HG03565 (cell line): ENCODE results near the gene CNTD1.
"Not testable (repeated sequence)": the region's sequence is repeated elsewhere in the genome, so short reads cannot be mapped to it uniquely, and the experiment has no call there.

ENCODE experiments used
- ATAC-seq: cut with Tn5 transposase; IDR thresholded peaks from one replicate; pipeline ENCODE4 v1.9.1; 2021; ENCODE audit warnings: mild to moderate bottlenecking, moderate library complexity; ENCODE audit not compliant: unreplicated experiment

The CNTD1 gene, protein sequence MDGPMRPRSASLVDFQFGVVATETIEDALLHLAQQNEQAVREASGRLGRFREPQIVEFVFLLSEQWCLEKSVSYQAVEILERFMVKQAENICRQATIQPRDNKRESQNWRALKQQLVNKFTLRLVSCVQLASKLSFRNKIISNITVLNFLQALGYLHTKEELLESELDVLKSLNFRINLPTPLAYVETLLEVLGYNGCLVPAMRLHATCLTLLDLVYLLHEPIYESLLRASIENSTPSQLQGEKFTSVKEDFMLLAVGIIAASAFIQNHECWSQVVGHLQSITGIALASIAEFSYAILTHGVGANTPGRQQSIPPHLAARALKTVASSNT

DNA sequence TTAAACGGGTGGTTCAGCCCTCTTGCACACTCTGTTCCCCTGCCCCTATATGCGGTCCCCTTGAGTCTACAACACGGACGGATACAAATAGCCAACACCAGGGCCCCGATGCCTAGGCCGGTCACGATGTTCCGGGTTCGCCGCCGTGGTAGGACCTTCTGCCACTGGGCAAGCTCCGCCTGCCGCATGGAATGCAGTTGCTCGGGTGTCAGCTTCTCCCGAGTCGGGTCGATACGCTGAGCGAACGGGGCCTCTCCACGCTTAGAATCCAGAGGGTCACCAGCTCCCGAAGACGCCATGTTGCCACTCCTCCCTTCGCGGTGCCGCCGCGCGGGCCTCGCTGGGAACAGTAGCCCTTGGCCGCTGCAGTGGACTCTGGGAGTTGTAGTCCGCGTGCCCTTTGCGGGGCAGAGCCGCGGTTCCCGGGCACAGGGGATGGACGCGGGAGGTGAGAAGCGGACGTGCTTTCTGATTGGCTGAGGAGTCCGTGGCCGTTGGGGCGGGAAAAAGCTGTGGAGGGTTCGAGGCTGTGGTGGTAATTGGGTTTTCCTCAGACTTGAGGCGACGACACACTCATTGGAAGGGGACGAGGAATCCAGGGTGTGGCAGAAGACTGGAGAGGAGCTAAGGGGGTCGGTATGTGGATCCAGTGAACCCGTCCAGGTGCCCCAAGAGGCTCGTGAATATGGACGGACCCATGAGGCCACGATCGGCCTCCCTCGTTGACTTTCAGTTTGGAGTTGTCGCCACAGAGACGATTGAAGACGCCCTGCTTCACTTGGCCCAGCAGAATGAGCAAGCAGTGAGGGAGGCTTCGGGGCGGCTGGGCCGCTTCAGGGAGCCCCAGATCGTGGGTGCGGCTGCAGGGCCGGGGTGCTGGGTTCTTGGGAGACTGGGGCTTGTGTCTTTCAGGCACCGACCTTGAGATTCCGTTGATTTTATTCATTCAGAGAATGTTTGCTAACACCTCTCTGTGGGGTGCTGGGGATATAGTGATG is at the start of gene CNTD1, which contains the start of gene COA3:
TSS of gene CNTD1 (plus strand) at position 479 of the 998 bp plus-strand sequence. CDS start at position 686, 207 bp downstream.
TSS of gene COA3 (minus strand) at position 322 of the 998 bp plus-strand sequence. CDS start at position 299, 23 bp downstream.
- no peak for ATAC-seq

DNA sequence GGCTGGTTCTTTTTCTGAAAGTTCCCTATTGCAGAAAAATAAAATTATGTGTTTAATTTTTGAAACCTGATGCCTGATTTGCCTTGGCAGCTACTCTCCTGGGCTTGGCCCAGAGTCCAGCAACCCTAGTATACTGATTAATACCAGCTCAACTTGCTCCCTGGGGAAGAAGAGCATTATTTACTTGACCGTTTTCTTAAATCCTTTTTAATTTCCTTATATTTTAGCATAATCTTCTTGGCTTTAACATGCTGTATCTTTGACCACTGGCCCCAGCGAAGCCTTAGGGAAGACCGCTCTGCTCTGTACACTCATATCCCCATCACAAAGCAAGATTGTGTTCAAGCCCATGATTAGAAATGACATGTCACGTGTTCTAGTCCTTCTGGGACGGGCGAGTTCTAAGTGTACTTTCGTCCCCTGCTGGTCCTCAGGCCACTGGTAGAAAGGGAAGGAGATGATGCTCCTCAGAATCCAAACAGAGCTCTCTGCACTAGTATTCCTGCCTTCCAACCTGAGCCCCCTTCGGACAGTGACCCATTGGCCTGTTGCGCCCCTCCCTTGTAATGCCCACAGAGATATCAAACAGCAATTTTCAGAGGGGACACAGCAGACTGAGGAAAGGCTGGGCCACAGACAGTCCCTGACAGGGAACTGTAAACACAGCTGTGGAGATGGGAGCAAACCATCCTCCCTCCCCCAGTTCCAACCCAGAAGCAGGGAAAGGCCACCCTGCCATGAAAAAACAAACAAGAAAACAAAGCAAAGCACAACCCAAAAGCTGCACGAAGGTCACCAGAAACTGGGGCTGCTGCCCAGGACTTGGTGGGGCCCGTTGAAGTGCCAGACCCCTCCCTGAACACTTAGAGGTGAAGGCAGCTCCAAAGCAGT is 49.5 kb upstream of the CNTD1 start:
- no peak for ATAC-seq

DNA sequence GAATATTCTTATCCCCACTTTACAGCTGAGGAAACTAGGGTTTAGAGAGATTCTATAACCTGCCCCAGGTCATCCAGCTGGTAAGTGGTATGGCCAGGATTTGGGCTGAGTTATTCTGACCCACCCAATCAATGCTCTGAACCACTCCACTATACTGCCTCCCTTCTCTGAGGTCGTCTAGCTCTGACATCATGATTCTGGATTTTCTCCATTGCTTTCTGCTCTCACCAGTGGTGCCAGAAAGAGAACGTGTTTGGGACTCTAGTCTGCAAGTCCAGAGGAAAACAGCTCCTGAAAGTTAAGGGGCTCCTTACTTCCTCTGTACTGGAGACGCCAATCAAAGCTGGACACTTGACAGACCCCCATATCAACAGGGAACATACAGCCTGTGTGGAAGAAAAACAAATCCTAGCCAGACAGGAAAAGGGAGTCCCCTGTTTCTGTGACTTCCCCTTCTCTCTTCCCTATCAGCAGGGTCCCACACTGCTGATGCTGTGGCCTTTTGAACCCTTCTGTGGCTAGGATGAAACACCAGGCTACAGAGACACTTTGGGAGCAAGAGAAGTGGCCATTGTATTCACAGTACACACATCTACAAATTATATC is 47.8 kb upstream of the CNTD1 start:
- no peak for ATAC-seq

DNA sequence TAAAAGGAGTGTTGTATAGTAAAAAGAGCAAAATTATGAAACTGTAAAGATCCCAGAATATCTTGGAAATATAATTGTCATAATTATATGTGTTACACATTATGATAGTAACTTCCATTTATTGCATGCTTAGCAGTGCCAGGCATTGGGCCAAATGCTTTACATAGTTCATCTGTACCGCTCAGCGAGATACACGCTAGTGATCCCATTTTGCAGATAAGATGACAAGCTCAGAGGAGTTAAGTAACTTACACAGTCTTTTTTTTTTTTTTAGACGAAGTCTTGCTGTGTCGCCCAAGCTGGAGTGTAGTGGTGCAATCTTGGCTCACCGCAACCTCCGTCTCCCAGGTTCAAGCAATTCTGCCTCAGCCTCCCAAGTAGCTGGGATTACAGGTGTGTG is 47.0 kb upstream of the CNTD1 start:
- ATAC-seq, result no peak

DNA sequence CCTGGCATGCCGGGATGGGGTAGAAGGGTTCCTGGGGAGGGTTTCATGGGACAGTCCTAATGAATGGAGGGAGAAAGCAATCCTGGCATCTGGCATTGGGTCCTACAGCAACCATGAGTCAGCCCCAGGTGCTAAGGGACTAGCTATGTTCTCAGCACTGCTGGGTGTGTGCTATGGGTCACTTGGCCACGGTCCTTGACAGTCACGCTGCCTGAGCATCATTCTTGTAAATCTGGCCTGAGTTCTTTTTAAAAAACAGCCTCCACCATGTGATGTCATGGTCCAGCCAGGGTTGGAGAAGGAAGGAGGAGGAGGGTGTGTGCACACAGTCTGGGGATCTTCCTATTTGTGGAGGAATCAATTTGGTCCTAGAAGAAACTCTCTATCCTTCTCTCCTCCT is 43.9 kb upstream of the CNTD1 start:
- no peak for ATAC-seq

DNA sequence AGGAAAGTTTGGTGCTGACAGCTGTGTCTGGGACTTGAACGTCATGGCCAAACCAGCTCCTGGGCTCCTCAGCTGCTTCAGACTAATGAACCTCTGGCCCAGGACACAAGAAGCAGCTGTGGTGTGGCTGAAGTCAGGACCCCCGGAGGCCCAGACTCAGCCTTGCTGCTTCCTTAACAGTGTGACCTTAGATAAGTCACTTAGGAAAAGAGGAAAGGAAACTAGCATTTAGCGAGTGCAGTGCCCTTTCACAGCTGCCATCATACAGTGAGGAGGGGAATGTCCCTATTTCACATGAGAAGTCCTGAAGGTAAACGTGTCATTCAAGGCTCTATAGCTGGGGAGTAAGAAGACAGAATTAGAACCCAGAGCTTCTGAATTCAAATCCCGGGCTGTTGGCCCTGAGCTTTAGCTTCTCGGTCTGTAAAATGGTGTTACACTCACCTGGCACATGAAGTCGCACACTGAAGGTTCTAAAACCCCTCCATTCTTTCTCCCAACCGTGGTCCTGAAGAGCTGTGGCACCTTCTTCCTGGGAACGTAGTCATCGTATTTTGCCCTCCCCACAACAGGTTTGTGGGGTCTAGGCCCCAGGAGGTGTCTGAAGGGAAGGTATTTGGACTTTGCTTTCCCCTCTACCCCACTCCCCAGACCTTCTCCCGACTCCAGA is 38.5 kb upstream of the CNTD1 start:
- ATAC-seq, result no peak

DNA sequence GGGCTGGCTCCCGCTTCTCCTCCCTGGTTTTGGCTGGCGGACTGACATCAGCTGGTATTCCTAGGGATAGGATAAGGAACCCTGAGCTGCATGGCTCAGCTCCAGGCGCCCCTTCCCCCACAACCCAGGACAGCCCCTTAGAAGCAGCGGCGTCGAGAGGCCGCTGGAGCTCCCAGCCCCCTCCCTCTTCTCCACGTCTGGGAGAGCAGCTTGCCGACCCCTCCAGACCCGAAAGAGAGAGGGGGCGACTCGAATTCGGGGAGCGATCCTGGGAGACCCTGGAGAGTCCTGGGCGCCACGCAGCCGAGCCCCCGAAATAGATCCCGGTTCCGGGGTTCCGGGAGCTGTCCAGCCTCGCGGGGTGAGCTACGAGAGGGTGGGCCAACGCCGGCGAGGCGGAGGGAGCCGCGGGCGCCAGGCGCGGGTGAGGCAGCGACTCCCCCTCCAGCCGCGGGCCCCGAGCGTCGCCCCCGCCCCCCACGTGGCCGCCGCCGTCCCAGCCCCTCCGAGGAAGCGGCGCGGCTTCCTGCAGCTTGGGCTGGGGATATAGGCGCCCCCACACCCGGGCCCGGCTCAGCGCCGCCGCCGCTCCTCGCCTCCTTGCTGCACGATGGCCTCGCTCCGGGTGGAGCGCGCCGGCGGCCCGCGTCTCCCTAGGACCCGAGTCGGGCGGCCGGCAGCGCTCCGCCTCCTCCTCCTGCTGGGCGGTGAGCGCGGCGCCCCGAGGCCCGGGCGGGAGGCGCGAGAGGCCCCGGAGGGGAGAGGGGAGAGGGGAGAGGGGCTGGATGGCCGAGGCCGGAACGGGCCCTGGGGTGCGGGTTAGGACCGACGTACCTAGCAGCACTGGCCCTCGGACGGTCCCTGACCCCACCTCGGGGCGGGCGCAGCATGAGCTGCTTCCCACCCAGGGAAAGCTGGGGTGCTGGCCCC is 37.7 kb upstream of the CNTD1 start, which contains the start of gene RAMP2:
TSS of gene RAMP2 (plus strand) at position 576 of the 930 bp plus-strand sequence. CDS start at position 611, 35 bp downstream.
- ATAC-seq, result no peak

DNA sequence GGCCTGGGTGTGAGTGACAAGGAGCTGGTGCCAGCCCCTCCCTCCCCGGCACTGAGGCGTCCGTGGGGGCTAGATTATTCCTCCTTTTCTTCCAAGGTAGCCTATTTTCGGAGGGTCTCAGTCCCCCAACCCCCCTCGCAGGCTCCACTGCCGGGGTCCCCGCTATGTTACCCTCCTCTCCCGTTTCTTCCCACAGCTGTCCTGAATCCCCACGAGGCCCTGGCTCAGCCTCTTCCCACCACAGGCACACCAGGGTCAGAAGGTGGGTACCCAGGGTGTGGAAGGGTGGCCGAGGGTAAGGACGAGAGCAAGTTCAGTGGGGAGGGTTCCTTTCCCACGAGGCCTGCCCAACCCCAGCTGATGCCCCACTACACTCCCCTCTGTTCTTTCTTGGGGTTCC is 37.0 kb upstream of the CNTD1 start:
- ATAC-seq, result no peak

DNA sequence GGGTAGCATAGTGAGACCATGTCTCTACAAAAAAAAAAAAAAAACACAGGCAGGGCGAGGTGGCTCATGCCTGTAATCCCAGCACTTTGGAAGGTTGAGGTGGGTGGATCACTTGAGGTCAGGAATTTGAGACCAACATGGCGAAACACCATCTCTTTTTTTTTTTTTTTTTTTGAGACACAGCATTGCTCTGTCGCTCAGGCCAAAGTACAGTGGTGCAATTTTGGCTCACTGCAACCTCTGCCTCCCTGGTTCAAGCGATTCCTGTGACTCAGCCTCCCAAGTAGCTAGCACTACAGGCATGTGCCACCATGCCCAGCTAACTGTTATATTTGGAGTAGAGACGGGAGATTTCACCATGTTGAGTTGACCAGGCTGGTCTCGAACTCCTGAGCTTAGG is 32.5 kb upstream of the CNTD1 start:
- ATAC-seq, result no peak

DNA sequence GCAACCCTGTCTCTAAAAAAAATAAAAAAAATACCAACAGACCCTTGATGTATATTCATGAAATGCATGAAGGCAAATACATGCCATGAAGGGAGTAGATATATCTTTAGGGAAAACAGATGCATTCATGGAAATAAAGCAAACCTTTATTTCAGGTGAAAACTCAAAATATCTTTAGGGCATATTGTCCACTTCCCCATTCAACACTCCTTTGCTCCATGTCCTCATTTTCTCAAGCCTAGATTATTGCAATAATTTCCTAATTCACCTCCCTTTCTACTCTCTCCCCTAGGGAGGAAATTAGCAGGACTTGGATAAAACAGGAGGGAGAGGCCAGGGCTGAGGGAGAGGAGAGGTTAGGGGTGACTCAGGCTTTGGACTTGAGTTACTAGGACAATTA is 31.1 kb upstream of the CNTD1 start:
- ATAC-seq, result no peak

DNA sequence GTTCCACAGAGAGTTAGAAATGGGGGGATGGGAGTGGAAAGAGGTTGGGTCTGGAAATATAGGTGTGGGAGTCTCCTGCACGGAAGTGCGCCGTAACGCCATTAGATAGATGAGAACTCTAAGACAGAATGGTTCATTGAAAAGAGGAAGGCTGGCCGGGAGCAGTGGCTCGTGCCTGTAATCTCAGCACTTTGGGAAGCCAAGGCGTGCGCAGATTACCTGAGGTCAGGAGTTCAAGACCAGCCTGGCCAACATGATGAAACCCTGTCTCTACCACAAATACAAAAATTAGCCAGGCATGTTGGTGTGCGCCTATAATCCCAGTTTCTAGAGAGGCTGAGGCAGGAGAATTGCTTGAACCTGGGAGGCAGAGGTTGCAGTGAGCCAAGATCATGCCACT is 30.7 kb upstream of the CNTD1 start:
- ATAC-seq, result not testable (repeated sequence)

DNA sequence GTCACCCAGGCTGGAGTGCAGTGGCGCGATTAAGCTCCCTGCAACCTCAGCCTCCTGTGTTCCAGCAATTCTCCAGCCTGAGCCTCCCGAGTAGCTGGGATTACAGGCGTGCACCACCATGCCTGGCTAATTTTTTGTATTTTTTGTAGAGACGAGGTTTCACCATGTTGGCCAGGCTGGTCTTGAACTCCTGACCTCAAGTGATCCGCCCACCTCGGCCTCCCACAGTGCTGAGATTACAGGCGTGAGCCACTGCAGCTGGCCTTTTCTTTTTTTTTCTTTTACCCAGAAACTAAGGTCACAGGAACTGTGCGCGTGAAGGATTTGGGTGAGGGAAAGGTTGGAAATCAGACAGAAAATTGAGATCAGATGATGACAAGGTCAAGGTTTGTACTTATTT is 28.7 kb upstream of the CNTD1 start:
- not testable (repeated sequence) for ATAC-seq

DNA sequence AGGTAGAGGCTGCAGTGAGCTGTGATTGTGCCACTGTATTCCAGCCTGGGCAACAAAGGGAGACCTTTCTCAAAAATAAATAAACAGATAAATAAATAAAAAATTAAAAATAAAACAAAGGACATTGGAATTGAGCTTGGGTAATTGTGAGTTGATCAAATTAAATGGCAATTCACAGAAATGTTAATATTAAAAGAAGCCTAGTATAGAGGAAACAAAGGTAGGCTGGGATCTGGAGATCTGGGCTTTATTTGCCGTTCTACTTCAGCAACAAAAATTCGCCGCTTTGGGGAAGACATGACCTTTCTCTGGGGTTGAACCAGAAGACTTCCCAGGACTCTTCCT is 25.7 kb upstream of the CNTD1 start:
- ATAC-seq, result no peak

DNA sequence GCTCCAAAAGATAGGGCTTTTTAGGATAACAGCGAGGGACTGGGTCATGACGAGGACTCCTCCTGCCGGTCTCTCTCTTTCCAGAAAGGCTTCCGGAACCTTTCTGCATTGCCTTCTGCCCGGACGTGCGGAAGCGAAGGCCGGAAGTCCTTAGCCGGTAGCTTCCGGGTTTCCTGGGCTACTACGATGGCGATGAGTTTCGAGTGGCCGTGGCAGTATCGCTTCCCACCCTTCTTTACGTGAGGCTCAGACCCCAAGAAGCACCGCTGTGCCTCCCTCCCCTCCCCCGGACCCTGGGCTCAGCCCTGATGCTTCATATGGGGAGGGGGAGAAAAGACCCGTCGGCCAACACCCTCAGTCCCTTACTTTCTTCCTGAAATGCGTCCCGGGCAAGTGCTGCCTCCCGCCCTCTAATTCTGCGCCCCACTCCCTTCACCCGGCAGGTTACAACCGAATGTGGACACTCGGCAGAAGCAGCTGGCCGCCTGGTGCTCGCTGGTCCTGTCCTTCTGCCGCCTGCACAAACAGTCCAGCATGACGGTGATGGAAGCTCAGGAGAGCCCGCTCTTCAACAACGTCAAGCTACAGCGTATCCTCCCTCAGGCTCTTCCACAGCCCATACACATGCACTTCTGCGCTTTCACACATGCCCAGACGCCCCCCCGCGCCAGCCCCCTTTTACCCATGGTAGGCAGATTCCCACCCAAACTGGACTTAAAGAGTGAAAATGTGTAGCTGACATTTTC is 25.2 kb upstream of the CNTD1 start, which contains the start of gene VPS25:
TSS of gene VPS25 (plus strand) at position 160 of the 746 bp plus-strand sequence. CDS start at position 187, 27 bp downstream.
- ATAC-seq, result no peak

DNA sequence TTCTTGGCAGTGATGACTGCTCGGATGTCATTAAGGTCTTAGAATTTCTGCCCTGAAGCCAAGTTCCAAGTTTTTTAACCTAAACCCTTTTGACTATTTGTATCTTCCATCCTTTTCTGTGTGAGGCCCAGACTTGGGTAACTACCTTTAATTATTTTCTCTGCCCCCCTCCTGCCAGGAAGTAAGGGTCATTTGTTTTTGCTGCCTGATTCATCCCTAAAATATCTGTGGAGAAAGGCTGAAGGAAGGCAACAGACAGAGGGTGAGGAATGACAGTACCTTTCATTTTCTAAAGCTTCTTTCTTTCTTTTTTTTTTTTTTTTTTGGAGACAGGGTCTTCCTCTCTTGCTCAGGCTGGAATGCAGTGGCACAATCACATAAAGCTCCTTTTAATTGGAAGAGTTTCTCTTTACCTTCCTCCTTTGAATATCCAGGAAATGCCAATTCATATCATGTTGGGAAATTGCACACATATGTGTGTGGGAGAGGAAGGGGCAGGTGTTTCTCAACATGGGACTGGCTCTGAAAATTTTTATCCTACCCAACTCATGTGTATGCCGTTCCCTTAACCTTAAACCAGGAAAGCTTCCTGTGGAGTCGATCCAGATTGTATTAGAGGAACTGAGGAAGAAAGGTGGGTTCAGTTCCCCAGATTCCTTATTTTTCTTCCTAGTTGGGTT is 24.5 kb upstream of the CNTD1 start:
- ATAC-seq, result no peak

DNA sequence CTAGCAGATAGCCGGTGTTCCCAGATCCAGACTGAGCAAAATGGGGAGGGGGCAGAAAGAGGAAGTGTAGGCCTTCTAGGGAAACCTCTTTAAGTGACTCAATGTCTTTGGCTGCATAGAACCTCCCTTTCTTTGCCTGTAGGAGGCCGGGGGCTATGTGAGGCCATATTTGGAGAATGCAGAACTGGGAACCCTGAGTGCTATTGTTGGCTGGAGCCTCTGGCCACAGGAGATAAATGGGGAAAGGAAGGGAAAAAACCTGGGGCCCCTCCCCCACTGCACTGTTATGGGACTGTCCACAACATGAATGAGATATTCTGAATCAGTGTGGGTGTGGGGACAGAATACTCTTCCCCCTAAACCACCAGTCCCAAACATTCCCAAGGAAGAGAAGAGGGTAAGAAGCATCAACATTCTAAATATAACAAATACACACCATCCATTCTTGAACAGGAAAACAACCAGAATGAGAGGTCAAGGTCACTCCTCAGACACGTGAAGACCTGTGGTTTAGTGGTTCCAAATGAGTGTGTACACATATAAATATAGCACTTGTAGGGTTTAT is 23.0 kb upstream of the CNTD1 start:
- ATAC-seq, result no peak

DNA sequence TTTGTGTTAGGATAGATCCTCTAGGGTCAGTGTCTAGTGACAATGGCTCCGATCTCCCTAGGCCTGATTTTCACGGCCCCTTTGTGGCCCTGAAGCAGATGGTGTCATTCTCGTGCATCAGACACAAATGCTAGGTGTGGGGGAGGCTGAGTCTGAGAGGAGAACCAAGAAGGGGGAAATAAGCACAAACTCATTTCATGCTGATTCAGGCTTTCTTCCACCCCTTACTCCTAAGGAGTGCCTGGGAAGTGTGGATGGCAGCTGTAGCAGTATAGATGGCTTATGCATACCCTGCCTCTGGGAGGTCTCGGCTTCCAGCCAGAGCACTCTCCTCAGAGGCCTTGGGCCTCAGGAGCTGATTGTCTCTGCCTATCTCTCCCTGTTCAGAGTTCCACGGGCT is 20.1 kb upstream of the CNTD1 start:
- ATAC-seq, result no peak
